ENCODE data around the gene TFRC.
"Not testable (repeated sequence)": the region's sequence is repeated elsewhere in the genome, so short reads cannot be mapped to it uniquely, and the experiment has no call there.

Gene TFRC

DNA sequence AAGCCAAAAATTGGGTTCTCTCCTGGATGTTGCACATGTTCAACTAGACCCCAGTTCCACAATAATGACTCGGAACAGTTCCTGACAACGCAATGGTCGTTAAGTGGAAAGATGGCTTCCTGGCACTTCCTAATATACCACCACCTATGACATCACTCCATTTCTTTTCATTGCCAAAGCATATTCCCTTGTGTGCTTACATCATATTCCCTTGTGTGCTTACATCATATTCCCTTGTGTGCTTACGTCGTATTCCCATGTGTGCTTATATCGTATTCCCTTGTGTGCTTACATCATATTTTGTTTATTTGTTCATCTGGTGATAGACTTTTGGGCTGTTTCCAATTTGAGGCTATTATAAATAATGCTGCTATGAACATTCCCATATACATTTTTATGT is 39.2 kb downstream of the TFRC start:
- Mint-ChIP-seq H3K27ac (no peak overlapping the region), H3K4me3 (no peak overlapping the region), H3K4me1 (no peaks in the 10 kb centered on the region), H3K9me3 (peaks cover 19% of the 10 kb centered on the region), H3K27me3 (no peaks in the 10 kb centered on the region), H3K36me3 (peaks cover 48% of the 10 kb centered on the region)
- no peak for ATAC-seq

DNA sequence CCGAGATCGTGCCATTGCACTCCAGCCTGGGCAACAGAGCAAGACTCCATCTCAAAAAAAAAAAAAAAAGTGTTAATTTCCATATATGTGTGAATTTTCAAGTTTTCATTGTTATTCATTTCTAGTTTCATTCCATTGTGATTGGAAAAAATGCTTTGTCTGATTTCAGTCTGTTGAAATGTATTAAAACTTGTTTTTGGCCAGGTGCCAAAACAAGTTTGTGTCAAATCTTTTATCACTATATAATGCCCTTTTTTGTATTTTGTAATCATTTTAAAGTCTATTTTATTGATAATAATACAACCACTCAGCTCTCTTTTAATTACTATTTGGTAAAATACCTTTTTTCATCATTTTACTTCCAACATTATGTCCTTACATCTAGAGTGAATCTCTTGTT is 42.5 kb downstream of the TFRC start:
- no peak overlapping the region for H3K4me3 Mint-ChIP-seq
- H3K36me3 Mint-ChIP-seq = peaks cover 34% of the 10 kb centered on the region
- peaks cover 25% of the 10 kb centered on the region for H3K9me3 Mint-ChIP-seq
- H3K27ac Mint-ChIP-seq = no peak overlapping the region
- no peaks in the 10 kb centered on the region for H3K27me3 Mint-ChIP-seq
- no peaks in the 10 kb centered on the region for H3K4me1 Mint-ChIP-seq
- ATAC-seq = no peak

DNA sequence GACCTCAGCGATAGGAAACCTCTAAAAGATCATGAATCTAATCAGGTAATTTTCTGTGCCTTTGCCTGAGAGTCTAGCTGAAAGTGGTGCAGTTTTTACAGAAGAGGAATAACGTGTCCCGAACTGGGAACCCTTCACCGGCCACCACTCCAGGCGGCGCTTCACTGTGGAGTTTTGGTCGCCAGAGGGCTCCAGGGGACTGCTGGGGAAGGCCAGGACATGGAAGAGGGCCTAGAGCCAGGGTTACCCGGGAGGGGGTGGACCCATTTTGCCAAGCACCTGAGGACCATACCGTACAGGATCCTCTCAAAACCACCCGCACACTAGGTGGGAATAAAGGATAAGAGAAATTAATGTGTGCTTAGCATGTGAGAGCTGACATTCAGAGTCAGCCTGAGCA is 55.8 kb downstream of the TFRC start:
- H3K27me3 Mint-ChIP-seq = peaks cover 12% of the 10 kb centered on the region
- H3K4me3 Mint-ChIP-seq, H3K27ac Mint-ChIP-seq, ATAC-seq, H3K9me3 Mint-ChIP-seq, H3K4me1 Mint-ChIP-seq, H3K36me3 Mint-ChIP-seq: not testable (repeated sequence)

DNA sequence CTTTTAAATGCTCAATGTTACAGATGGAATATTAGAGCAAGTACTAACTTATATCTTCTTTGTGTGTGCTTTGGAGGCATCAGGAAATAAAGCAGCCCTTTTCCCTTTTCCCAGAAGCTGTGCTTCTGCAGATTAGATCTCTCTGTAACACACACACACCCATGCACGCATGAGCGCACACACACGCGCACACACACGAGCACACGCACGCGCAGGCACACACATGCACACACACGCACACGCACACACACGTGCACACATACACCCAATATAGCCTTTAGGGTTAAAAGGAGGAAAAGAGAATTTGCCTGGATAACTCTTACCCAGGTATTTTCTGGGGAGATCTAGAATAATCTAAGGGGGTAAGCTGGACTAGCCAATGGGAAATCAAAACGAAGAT is 56.9 kb downstream of the TFRC start:
- no peak overlapping the region for H3K27ac Mint-ChIP-seq

DNA sequence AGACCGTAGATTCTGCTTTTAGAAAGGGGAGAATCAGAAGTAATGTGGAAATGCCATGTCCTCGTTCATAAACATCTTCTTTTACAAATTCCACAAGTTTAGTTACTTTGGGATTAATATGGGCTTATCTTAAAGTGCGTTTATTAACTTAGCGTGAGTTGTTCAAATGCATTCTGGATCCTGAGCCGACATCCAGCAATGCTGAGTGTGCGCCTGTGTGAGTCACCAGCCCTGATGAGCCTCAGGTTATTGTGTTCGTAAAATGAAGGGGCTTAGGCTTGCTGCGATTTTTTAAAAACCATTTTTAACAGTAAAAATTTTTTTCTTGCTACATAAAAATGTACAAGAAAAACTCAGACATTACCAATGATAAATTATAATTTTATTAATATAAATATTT is 57.9 kb downstream of the TFRC start:
- Mint-ChIP-seq H3K4me3 (no peak overlapping the region), H3K27me3 (peaks cover 20% of the 10 kb centered on the region), H3K9me3 (no peaks in the 10 kb centered on the region), H3K4me1 (peaks cover 8% of the 10 kb centered on the region), H3K27ac (no peak overlapping the region), H3K36me3 (no peaks in the 10 kb centered on the region)
- ATAC-seq = no peak

More for the DNA sequence above, 56.9 kb downstream of the TFRC start:
- no peak overlapping the region for H3K4me3 Mint-ChIP-seq
- no peaks in the 10 kb centered on the region for H3K9me3 Mint-ChIP-seq
- peaks cover 20% of the 10 kb centered on the region for H3K27me3 Mint-ChIP-seq
- peaks cover 8% of the 10 kb centered on the region for H3K4me1 Mint-ChIP-seq
- no peak for ATAC-seq
- H3K36me3 Mint-ChIP-seq = no peaks in the 10 kb centered on the region

DNA sequence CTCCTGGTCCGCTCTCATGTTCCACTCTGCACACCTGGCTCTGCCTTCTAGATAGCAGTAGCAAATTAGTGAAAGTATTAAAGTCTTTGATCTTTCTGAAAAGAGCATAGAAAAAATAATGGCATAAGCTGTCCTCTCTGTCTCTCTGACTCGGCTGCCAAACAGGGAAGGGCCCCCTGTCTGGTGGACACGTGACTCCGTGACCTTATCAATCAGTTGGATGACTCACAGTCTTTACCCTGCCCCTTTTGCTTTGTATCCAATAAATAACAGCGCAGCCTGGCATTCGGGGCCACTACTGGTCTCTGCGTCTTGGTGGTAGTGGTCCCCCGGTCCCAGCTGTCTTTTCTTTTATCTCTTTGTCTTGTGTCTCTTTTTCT is 59.4 kb downstream of the TFRC start:
- H3K36me3 Mint-ChIP-seq, H3K9me3 Mint-ChIP-seq, ATAC-seq, H3K27ac Mint-ChIP-seq, H3K4me3 Mint-ChIP-seq, H3K4me1 Mint-ChIP-seq: not testable (repeated sequence)
- H3K27me3 Mint-ChIP-seq = peaks cover 20% of the 10 kb centered on the region

DNA sequence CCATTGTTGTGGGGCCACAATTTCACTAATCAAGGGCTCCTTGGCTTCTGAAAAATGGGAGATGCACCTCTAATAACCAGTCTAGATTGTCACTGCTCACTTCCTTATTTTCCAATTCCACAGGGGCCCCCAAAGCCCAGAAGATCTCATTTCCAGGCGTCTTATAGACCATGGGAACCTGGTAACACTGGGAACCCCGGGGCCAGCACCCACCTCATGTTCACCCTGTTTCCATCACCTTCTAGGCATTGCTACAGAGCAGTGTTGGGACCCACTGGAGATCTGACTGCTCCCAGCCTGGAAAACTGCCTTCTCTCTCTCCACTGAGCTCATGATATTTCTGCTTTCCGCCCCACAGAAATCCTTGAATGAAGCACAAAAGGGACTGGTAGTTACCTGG is 61.5 kb downstream of the TFRC start:
- peaks cover 20% of the 10 kb centered on the region for H3K27me3 Mint-ChIP-seq
- no peaks in the 10 kb centered on the region for H3K9me3 Mint-ChIP-seq
- H3K36me3 Mint-ChIP-seq = no peaks in the 10 kb centered on the region
- no peak overlapping the region for H3K4me3 Mint-ChIP-seq
- peaks cover 8% of the 10 kb centered on the region for H3K4me1 Mint-ChIP-seq
- ATAC-seq = no peak
- no peak overlapping the region for H3K27ac Mint-ChIP-seq

DNA sequence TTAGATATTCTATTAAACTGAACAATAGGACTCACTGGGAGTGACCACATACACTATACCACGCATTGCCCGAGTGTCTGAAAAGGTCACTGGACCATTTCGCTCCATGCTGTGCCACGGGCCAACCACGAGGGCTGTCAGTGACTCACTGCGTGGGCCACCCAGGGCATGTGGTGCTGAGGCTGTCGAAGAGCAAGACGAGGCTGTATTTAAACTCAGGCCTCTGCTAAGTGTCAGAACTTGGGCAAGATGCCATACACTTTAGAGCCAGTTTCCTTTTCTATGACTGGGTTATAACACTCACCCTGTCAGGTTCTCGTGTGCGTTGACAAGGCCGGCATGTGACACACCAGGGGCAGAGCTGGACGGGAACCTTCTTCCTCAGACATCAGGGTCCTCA is 62.3 kb downstream of the TFRC start:
- H3K4me1 Mint-ChIP-seq, H3K4me3 Mint-ChIP-seq, H3K9me3 Mint-ChIP-seq, H3K27ac Mint-ChIP-seq, ATAC-seq, H3K36me3 Mint-ChIP-seq: not testable (repeated sequence)
- peaks cover 20% of the 10 kb centered on the region for H3K27me3 Mint-ChIP-seq

DNA sequence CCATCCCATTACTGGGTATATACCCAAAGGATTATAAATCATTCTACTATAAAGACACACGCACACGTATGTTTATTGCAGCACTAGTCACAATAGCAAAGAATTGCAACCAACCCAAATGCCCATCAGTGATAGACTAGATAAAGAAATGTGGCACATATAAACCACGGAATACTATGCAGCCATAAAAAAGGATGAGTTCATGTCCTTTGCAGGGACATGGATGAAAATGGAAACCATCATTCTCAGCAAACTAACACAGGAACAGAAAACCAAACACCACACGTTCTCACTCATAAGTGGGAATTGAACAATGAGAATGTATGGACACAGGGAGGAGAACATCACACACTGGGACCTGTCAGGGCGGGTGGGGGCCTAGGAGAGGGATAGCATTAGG is 63.7 kb downstream of the TFRC start:
- ATAC-seq, H3K4me1 Mint-ChIP-seq, H3K9me3 Mint-ChIP-seq, H3K27ac Mint-ChIP-seq, H3K36me3 Mint-ChIP-seq, H3K4me3 Mint-ChIP-seq: not testable (repeated sequence)
- H3K27me3 Mint-ChIP-seq = peaks cover 27% of the 10 kb centered on the region

DNA sequence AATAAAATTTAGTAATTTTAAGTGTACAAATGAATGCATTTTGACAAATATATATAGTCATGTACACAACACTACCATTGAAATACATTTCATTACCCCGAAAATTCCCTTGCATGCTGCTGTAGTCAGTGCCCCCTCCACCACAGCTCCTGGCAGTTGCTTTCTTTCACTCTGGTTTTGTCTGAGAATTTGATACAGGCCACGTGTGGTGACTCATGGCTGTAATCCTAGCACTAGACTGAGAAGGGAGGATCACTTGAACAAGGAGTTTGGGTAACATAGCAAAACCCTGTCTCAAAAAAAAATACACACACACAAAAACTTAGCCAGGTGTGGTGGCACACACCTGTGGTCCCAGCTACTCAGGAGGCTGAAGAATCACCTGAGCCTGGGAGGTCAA is 65.4 kb downstream of the TFRC start:
- Mint-ChIP-seq H3K4me3 (no peak overlapping the region), H3K4me1 (no peaks in the 10 kb centered on the region), H3K27ac (no peak overlapping the region), H3K9me3 (no peaks in the 10 kb centered on the region), H3K27me3 (peaks cover 22% of the 10 kb centered on the region), H3K36me3 (no peaks in the 10 kb centered on the region)
- ATAC-seq = no peak

DNA sequence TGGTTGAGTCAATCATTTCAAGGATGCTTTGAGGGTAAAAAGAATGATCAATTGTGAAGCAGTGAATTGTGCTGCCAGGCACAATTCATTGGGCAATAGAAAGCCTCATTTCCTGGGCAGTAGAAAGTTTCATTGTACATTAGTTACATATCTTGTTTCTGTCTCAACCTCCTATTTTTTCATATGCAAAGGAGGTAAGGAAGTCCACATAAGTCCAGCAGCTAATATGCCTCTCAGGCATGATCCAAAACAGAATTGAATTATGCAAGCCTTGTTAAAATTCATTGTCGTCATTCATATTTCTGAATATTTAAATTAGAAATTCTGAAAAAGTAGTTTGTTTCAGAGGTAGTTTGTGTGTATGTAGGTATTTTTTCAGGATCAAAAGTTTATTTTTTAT is 65.8 kb downstream of the TFRC start:
- H3K9me3 Mint-ChIP-seq = no peaks in the 10 kb centered on the region
- no peaks in the 10 kb centered on the region for H3K4me1 Mint-ChIP-seq
- ATAC-seq = no peak
- peaks cover 19% of the 10 kb centered on the region for H3K27me3 Mint-ChIP-seq
- no peaks in the 10 kb centered on the region for H3K36me3 Mint-ChIP-seq
- H3K27ac Mint-ChIP-seq = no peak overlapping the region
- H3K4me3 Mint-ChIP-seq = no peak overlapping the region

DNA sequence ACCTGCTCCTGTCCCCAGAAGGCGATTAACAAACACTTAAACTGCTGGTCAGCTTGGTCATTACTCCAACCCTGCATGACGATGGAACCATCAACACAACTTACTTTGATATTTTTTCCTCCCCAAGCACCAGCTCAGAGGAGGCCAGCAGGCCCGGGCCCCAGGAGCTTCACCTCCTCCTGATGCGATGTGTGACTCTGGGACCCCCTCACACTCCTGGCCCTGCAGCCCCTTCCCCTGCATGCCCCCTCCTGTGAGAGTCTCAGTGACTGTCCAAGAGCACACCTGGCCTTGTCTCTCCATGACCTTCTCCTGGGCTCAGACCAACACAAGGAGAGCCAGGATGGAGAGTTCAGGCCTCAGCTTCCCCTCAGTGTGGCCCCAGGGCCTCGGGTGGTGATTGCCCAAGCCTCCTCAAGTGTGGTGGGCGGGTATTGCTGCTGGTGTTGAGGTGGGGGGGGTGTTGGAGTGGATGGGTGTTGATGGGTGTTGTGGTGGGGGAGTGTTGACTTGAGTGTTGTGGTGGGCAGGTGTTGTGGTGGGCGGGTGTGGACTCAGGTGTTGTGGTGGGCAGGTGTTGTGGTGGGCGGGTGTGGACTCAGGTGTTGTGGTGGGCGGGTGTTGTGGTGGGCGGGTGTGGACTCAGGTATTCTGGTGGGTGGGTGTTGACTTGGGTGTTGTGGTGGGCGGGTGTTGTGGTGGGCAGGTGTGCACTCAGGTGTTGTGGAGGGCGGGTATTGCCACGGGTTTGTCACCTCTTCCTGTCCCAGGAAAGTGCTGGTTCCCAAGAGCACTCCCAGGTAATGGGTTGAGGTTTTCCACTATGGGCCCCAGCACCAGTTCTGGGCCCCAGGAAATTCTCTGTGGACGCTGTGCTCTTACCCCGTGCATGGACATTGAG is 68.1 kb downstream of the TFRC start:
- Mint-ChIP-seq H3K27me3 (peaks cover 31% of the 10 kb centered on the region), H3K9me3 (peaks cover 2% of the 10 kb centered on the region), H3K27ac (no peak overlapping the region), H3K4me1 (no peaks in the 10 kb centered on the region), H3K36me3 (no peaks in the 10 kb centered on the region), H3K4me3 (no peak overlapping the region)
- ATAC-seq = no peak

DNA sequence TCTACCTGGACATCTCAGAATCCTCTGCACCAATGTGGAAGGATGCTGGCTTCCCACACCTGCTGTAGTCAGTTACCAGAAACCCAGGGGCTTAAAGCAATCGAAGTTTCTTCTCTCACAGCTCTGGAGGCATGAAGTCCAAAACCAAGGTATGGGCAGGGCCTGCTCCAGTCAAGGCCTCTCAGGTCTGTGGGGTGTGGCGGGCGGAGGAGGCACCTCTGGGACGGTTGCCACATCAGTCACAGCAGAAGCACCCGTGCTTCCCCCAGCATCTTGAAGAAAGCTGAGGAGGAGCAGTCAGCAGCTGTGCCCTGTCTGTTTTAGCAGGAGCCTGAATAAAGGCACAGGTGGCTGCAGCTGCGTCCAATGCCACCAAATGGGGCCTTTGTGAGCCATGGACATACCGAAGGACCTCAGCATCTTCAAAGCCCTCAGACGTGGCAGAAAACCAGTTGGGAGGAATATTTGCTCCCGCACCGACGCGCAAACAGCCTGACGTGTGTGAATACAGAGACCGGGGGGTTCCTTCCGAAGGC is 68.9 kb downstream of the TFRC start:
- no peak for ATAC-seq
- Mint-ChIP-seq H3K4me3 (no peak overlapping the region), H3K36me3 (no peaks in the 10 kb centered on the region), H3K27ac (no peak overlapping the region), H3K27me3 (peaks cover 34% of the 10 kb centered on the region), H3K9me3 (peaks cover 2% of the 10 kb centered on the region), H3K4me1 (no peaks in the 10 kb centered on the region)

DNA sequence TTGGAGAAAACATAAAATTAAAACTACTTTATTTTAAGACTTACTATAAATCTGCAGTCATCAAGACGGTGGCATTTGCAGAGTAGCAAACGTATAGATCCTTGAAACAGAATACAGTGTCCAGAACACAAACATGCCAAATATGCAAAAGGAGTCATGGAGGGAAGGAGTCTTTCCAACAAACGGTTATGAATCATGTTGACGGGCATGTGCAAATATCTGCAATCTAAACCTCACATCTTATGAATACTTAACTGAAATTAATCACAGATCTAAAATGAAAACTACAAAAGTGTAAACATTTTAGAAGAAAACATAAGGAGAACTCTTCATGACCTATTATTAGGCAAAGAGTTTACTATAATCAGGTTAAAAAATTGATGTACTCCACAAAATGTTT is 69.4 kb downstream of the TFRC start:
- H3K4me1 Mint-ChIP-seq = no peaks in the 10 kb centered on the region
- peaks cover 40% of the 10 kb centered on the region for H3K27me3 Mint-ChIP-seq
- no peak overlapping the region for H3K4me3 Mint-ChIP-seq
- H3K36me3 Mint-ChIP-seq = no peaks in the 10 kb centered on the region
- no peak overlapping the region for H3K27ac Mint-ChIP-seq
- peaks cover 2% of the 10 kb centered on the region for H3K9me3 Mint-ChIP-seq
- no peak for ATAC-seq

DNA sequence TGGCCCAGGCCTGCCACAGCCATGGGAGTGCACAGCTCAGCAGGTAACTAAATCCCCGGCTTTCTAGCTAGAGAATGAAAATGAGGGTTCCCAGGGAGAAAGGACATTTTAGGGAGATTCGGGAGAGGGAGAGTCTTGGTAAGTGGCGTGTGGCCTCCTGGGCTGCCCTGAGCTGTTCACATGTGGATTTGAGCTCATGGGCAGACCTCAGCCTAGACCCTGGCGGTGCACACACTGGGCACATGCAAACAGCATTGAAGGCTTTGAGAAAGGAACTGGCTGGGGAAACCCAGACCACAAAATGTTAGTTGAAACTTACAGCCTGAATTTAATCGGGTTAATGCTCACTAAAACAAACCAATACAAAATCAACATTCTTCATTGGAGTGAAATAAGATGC is 72.4 kb downstream of the TFRC start:
- Mint-ChIP-seq H3K27ac (no peak overlapping the region), H3K4me3 (no peak overlapping the region), H3K36me3 (no peaks in the 10 kb centered on the region), H3K4me1 (no peaks in the 10 kb centered on the region), H3K9me3 (peaks cover 2% of the 10 kb centered on the region), H3K27me3 (peaks cover 47% of the 10 kb centered on the region)
- no peak for ATAC-seq

DNA sequence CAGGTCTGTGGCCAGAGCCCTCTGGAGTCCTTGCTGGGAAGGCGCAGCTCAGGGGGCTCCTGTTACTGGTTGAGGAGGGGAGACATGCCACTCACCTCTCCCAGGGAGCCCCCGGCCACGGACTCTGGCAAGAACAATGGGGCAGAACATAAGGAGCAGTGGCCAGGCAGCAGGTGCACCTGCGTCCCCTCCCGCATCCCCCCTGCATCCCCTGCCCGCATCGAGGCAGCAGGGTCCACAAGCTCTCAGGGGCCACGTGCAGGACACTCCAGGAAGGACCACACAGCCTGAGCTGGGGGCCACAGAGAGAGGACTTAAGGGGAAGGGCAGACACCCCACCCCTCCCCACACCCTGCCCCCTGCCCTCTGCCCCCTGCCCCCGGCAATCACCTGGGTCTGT is 73.0 kb downstream of the TFRC start:
- H3K4me1 Mint-ChIP-seq = no peaks in the 10 kb centered on the region
- peaks cover 2% of the 10 kb centered on the region for H3K9me3 Mint-ChIP-seq
- no peak overlapping the region for H3K4me3 Mint-ChIP-seq
- no peak for ATAC-seq
- peaks cover 45% of the 10 kb centered on the region for H3K27me3 Mint-ChIP-seq
- H3K36me3 Mint-ChIP-seq = no peaks in the 10 kb centered on the region
- H3K27ac Mint-ChIP-seq = no peak overlapping the region
